Effector CD4-positive, alpha-beta T cell (primary cell): ENCODE data around the gene NTF3.
"Not testable (repeated sequence)": the region's sequence is repeated elsewhere in the genome, so short reads cannot be mapped to it uniquely, and the experiment has no call there.

Source experiments
- DNase-seq: peaks from one replicate; pipeline ENCODE4 v3.0.0-alpha.2; 2020

NTF3 gene

GRCh38 chr12:5513406-5513805, 81.5 kb downstream of the NTF3 start:
- no peak for DNase-seq

- no peak for DNase-seq
Observed at GRCh38 chr12:5514016-5514415, 82.1 kb downstream of the NTF3 start.

DNA sequence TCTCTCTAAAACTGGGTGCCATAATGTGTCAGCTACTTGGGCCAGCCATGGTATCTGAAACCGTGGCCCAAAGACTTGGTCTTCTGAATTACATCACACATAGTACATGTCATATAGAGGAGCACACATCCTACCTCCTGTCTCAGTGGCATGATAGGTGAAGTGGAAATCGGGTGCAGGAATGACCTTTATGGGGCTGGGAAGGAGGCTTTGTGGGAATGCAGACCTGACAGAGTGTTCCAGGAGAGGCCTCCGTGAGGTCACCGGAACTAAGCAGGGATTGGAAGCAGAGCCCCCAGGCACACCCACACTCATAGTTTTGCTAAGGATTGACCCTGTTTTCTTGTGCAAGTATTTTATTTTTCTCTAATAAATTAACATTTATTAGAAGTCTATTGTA, 82.6 kb downstream of the NTF3 start:
- DNase-seq, result no peak

DNA sequence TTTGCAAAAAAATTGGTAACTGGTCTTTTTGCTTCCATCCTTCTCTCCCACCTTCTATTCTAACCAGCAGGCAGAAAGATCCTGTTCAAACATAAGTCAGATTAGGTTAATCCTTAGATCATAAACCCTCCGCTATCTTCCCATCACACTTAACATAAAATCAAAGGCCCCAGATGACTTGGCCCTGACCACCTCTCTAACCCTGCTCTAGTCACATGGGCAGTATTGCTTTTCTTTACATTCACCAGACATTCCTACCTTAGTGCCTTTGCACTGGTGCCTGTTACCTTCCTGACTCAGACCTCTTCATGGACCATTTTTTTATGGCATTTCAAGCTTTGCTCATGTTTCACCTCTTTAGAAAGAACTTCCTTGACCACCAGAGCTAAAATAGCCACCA, 83.5 kb downstream of the NTF3 start:
- no peak for DNase-seq

- DNase-seq, result no peak
Observed at GRCh38 chr12:5516371-5517241, 84.7 kb downstream of the NTF3 start.

DNA sequence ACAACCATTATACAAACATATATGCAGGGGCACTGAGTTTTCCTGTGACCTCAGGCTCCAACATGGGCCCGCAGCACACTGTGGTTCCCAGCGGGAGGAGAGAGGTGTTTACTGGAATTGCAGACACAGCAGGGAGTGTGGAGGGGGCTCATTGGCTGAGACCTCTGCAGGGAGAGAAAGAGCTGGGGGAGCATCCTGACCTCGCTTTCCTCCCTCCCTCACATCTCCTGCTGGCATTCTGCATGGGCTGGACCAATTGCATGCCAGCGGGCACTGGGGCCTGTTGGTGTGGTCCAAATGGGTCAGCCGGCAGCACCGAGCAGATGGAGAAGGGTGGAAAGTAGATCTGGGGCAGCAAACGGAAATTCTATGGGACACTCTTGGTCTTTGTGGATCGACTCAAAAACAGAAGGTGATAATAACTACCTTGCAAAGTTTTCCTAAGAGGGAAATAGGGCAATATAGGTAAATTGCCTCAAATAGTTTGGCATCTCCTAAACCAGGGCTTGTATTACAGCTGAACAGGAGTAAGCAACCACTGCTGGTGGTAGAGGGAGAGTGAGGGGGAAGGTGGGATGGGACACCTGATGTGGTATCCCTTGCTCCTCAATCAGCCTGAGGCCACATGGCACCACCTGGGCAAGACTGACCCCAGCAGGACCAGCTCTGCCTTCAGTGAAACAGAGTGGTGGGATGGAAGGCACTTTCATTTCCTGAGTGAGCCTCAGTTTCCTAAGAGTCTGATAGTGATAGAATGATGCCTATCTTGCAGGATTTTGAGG, 86.9 kb downstream of the NTF3 start:
- DNase-seq, result no peak

- no peak for DNase-seq
Observed at GRCh38 chr12:5520037-5520436, 88.1 kb downstream of the NTF3 start.

GRCh38 chr12:5520831-5521230, 88.9 kb downstream of the NTF3 start:
- DNase-seq, result no peak

DNA sequence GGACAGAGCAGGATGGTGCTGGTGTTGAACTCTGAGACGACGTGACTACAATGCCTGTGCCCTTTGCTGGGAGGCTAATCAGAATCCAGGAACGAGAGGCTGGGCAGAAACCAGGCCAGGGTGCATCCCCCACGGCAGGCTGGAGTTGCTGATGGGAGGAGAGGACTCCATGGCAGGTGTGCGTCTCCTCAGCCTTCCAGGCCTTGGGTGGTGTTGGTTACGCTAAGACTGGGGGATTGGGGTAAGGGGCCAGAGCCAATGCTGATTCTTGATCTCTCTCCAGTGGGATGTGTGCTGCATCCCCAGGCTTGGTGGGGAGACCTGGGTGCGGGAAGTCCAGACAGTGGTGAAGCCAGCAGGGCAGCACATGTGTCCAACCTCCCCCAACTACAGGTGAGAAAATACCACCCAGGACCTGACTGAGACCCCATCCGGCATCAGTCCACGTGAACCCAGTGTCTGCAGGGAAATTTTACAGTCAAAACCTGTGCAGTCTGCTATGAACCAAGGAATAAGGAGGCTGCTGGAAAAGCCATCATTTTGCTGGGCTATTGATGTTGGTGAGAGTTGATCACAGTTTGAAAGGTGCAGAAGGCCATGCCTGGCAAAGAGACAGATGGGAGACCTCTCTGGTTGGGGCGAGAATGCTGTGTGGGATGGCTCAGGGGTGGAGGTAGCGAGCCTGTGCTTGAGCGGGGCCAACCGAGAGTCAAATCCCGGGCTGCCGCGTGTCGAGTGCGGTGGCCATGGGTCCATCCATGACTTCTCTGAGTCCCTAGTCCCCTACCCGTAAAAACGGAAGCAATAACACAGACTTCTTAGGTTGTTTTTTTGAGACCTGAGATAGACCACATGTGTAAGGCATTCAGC, 89.8 kb downstream of the NTF3 start:
- DNase-seq, result no peak

GRCh38 chr12:5522432-5523335, 90.8 kb downstream of the NTF3 start:
- no peak for DNase-seq

GRCh38 chr12:5523396-5524115, 91.6 kb downstream of the NTF3 start:
- DNase-seq, result no peak

GRCh38 chr12:5524116-5524768, 92.3 kb downstream of the NTF3 start:
- no peak for DNase-seq

GRCh38 chr12:5524769-5525436, 93.0 kb downstream of the NTF3 start:
- DNase-seq, result no peak

- no peak for DNase-seq
Observed at GRCh38 chr12:5525783-5526367, 94.0 kb downstream of the NTF3 start.

DNA sequence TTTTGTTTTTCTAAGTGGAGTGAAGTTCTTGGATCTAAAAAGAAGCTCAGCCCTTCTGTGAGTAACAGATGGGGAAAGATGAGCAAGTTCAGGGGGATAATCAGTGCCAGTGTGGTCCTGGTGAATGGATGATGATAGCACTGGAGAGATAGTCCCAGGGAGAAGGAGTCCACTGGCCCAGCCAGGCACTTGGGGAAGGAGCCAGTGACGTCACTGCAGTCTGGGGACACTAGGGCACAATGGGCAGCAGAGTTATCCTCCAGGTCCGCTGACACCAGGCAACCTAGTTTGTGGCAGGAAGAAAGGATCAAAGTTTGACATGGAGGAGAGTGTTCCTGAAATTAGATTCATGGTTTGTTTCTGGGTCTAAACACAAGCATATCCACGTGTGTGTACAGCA, 101.5 kb downstream of the NTF3 start:
- DNase-seq, result no peak

- DNase-seq, result no peak
Observed at GRCh38 chr12:5534426-5535199, 102.7 kb downstream of the NTF3 start.

DNA sequence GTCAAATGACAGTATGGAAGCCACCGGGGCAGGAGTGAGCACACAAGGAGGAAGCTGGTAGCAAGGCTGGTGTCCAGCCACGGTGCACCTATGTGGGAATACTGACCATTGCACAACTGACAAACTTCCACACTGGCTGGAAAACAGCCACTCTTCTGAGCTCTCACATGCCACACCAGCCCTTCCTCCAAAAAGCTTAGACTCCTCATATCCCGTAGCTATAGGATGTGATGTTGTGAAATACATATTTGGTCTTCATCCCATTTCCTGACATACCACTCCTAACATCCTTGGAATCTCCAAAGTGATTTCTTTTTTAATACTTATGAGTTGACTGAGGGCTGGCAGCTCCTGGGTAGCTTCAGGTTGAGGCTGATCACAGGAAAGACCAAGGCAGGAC, 103.6 kb downstream of the NTF3 start:
- DNase-seq, result no peak

- not testable (repeated sequence) for DNase-seq
Observed at GRCh38 chr12:5537026-5537615, 105.2 kb downstream of the NTF3 start.

DNA sequence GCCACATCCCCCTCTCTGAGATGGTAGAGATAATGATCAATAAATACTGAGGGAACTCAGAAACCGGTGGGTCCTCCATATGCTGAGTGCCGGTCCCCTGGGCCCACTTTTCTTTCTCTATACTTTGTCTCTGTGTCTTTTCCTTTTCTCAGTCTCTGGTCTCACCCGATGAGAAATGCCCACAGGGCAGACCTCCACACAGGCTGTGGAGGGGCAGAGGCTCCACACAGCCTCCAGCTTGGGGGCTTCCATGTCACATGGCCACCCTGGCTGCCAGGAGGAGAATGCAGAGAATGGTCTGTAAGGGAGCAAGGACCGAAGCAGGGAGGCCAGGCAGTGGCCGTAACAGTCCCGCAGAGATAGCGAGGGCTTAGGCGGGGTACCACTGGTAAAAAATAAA, 105.9 kb downstream of the NTF3 start:
- no peak for DNase-seq
